OCI-LY1 (cell line): ENCODE measurements around the gene MSI1.

ENCODE experiments used
- CTCF ChIP-seq: fragments of 200-600 bp; sonication (generic), shearing (Covaris generic); IDR thresholded peaks from 2 replicates; pipeline ENCODE4 v1.5.1; 2017; ENCODE audit warnings: mild to moderate bottlenecking, antibody characterized with exemption, low read length, moderate library complexity, mixed read lengths
- EZH2 ChIP-seq: fragments of 200-600 bp; sonication (generic), shearing (Covaris generic); IDR thresholded peaks from 2 replicates; pipeline ENCODE4 v1.8.0; 2017; ENCODE audit warnings: borderline replicate concordance, mixed run types, mild to moderate bottlenecking, antibody characterized with exemption, low read length, moderate library complexity, mixed read lengths

GRCh38 chr12:120373683-120374082 is 4.7 kb upstream of the MSI1 start:
- TF ChIP-seq CTCF (no peak), EZH2 (no peak)
